H54 (cell line): Measurements from ENCODE around the gene PPCDC.
A peak's percentile ranks its signal among the peaks of the same experiment; 100 is the strongest.

Source experiments
- DNase-seq: peaks from one replicate; pipeline ENCODE4 v3.0.0; 2011; ENCODE audit warnings: low spot score, mixed read lengths; ENCODE audit not compliant: insufficient read length
- FAIRE-seq: peaks from 3 replicates; lab custom pipeline; 2011; peaks lifted over from hg19 to GRCh38; lab: Jason Lieb, UNC
- POLR2A ChIP-seq: IDR thresholded peaks from 2 replicates; pipeline ENCODE4 v1.6.1; 2011; ENCODE audit warnings: low read depth, mild to moderate bottlenecking, low read length

The PPCDC gene, protein sequence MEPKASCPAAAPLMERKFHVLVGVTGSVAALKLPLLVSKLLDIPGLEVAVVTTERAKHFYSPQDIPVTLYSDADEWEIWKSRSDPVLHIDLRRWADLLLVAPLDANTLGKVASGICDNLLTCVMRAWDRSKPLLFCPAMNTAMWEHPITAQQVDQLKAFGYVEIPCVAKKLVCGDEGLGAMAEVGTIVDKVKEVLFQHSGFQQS

DNA sequence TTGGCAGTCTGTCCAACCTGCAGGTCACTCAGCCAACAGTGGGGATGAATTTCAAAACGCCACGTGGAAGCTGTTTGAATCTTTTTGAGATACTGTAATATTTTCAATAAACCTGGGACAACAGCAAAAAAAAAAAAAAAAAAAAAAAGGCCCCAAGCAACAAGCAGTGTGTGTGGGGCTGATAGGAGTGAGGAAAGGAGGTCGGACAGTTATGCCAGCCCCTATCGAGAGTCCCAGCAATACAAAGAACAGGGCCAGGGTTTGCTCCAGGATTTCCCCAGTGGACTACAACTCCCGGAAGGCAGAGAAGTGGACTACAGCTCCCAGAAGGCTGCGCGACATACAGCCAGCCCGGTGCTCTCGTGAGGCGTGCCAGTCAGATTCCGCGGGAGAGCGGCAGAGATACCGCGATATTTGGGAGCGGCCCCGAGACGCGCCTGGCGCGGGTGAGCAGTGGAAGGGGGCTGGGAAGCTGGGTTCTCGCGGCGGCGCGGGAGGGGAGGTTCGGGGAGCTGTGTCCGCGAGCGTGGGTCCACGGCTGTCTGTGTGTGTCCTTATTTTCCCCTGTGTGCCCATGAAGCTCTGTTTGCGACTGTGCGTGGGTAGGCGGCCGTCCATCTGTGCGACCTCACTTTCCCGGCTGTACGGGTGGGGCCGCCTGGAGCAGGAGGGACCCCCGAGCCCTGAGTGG is at the start of gene PPCDC:
Gene PPCDC (plus strand): TSS at position 410 of the 691 bp plus-strand sequence. CDS start 4,729 bp downstream, outside the sequence.
- DNase-seq (peak; percentile 89), FAIRE-seq (no peak)
- peak; percentile 94 for TF ChIP-seq POLR2A

DNA sequence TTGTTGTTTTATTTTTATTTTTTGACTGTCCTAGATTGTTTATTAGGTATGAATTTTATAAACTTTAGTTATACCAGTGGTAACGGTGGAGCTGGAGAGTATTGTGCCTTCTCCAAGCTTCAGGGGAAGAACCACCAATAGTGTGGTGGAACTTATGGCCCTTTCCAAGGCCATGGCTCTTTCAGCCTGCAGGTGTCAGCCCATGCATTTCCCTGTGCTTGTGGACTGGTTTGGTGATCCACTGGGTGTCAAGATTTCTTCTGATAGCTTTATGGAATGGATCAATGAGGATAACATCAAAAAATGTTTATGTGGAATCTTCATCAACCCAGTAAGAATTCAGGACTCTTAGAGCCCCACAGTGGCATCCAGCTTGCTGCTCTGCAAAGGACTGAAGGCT is 47.2 kb upstream of the PPCDC start:
- DNase-seq (no peak), FAIRE-seq (no peak)

DNA sequence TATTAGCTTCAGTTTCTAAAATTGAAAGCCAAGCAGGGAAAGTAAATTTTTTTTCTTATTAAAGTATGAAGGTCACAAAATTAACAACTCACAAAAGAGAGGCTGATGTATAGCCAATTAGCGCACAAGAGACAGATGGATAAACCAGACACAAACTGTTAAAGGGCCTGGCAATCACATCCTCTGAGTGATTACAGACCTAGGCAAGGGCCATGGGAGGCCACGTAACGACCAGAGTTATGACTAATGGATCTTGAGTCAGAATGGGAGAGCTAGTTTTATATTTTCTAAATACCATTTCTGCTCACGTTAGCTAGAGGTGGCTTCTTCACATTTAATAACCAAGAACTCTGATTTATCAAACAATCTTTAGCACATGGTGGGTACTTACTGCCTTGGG is 45.8 kb upstream of the PPCDC start:
- DNase-seq (no peak), FAIRE-seq (no peak)
- TF ChIP-seq POLR2A, result no peak

More for the DNA sequence above, 47.2 kb upstream of the PPCDC start:
- no peak for TF ChIP-seq POLR2A

DNA sequence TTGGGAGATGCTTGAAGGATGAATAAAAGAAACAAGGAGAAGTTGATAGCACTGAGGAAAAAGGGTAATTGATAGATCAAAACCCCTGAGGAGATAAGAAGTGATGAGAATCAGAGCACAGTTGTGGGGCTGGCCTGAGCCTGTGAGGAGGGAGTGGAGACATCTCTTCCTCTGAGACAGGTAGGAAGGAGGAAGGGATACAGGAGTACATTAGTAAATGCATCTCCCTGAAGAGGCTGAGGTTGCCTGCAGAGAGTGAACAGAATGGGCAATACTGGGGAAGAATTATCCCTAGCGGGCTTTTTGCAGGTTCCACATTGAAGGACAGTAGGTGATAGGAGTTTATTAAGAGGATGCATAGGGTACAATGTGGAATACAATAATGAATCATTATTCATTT is 45.3 kb upstream of the PPCDC start:
- no peak for DNase-seq
- TF ChIP-seq POLR2A, result no peak
- no peak for FAIRE-seq

DNA sequence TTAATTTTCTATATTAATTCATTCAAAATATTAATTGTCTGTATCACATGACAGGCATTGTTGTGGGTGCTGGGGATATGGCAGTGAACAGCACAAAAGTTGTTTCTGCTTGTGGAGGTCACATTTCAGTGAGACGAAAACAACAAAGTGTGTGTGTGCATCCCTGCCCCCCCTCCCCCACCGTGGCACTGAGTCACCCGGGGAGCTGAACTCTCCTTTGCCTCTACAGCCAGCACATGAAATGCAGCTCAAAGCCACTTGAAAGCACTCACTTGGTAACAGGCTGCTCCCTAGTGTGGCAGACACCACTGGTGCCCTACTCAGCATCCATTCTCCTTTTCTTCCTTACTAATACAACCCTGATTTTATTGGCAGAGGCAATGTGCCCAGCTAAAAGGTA is 44.9 kb upstream of the PPCDC start:
- no peak for FAIRE-seq
- TF ChIP-seq POLR2A, result no peak
- DNase-seq, result no peak

DNA sequence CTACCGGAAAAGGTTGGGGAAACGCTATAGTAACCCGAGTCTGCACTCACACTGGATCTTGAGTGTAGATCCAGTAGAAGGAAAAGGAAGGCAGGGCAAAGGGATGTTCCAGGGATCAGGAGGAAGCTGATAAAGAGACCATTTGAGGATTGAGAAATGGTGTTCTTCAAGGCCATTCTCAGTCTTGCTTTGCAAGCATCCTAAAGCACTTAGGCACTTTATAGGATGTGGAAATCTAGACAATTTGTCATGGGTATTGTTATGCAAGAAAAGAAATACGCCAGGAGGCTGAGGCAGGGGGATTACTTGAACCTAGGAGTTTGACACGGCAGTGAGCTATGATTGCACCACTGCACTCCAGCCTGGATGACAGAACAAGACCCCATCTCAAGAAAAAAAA is 41.2 kb upstream of the PPCDC start:
- TF ChIP-seq POLR2A, result no peak
- DNase-seq (no peak), FAIRE-seq (no peak)

DNA sequence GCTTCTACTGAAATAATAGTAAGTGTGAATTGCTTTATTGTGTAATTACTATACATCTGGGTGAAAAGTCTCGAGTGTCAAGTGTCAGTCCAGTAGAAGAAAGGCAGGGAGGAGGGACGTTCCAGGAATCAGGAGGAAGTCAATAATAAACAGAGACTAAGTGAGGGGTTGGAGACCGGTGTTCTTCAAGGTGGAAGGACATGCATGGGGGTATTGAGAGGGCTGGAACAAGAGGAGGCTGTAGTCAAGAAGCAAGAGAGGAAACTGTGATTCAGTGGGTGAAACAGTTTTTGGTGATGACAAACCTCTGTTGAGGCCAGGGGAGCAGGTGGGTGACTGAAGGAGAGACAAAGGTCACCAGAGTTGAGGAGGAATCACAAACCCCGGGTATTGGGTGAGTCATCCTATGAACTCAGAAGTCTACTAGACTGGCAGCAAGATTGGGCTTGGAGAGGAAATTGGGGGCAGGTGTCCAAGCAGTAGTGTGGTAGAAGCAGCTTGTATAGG is 39.6 kb upstream of the PPCDC start:
- DNase-seq, result no peak
- no peak for TF ChIP-seq POLR2A
- FAIRE-seq, result no peak

DNA sequence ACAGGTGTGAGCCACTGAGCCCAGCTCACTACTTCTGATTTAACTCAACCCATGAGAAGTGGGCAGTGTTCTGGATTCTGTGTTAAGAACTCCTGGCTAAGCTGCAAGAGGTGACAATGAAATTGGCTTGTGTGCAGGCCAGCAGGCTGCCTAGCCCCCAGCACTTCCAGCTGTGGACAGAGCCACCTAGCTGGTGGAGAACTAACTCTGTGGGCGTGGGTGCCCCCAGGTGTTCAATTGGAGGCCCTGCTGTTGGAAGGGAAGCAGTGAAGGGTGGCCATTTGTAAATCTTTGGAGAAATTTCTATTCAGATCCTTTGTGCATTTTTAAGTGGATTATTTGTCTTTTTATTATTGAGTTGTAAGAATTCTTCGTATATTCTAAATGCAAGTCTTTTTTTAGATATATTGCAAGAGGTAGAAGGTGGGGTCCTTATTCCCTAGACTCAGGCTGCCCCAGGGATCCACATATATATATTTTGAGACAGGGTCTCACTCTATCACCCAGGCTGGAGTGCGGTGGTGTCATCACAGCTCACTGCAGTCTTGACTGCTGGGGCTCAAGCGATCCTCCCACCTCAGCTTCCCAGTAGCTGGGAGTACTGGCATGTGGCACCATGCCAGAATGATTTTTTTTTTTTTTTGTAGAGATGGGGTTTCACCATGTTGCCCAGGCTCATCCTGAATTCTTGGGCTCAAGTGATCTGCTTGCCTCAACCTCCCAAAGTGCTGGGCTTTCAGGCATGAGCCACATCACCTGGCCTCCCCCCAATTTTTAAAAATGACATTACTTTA is 35.2 kb upstream of the PPCDC start:
- TF ChIP-seq POLR2A, result no peak
- no peak for FAIRE-seq
- no peak for DNase-seq

DNA sequence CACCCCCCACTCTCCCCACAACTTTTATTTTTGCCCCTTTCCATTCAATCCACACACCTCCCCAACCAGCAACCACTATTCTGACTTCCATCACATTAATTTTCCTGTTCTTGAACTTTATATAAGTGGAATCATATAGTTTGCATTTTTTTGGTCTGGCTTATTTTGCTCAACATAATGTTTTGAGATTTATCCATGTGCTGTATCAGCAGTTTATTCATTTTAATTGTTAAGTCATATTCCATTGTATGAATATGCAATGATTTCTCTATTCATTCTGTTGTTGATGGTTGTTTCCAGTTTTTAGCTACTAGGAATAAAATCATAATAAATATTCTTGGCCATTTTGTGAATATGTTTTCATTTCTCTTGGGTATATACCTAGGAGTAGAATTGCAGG is 33.9 kb upstream of the PPCDC start:
- FAIRE-seq, result no peak
- no peak for DNase-seq
- TF ChIP-seq POLR2A, result no peak

DNA sequence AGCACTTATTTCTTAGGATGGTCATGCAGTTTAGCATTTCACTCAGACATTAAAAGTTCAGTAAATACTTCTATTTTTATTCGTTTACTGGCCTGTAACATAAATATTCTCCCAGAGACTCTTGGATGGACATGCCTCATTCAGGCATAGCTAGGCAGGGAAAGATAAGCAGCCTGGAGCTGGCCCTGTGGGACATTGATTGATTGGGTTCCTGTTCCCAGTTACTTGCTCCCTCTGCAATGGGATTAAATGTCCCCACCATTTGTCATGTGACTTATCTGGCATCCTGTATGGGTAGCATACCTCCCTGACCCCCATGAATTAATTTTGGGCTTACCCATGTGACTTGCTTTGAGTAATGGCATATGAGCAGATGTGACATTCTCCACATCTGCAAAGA is 30.8 kb upstream of the PPCDC start:
- FAIRE-seq, result no peak
- no peak for TF ChIP-seq POLR2A
- DNase-seq, result no peak

DNA sequence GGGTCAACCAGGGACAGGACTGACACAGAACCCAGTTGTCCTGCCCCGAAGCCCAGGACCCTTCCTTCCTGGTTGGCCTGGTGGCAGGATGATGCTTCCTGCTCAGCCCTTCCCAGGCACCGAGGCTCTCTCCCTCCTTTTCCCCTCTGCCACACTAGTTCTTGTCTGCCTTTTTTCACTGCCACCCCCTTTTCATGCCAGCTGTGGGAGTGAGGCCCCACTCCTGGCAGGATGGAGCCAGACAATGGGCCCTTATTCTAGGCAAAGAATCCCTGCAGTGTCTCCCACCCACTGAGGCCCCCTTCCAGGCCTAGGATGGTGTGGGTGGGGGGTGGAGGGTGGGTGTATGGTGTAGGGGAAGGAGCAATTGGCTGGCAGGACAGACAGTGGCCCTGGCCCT is 29.2 kb upstream of the PPCDC start:
- TF ChIP-seq POLR2A, result no peak
- no peak for FAIRE-seq
- no peak for DNase-seq

DNA sequence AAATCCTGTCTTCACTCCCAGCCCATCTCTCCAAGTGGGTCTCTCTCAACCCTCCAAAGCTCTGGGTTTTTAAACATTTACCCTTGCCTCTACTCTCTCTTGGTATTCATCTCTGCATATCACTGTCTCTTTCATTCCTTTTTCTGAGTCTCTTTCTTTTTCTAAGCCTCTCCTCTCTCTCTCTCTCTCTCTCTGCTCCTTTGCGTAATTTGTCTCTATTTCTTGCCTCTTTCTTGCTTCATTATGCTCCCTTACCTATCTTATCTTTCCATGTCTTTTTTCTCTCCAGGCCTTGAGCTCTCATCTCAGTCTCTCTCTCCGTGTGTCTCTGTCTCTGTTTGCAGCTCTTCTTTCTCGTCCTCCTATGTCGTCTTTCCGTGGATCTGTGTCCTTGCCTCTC is 28.7 kb upstream of the PPCDC start:
- FAIRE-seq (no peak), DNase-seq (no peak)
- TF ChIP-seq POLR2A, result no peak

DNA sequence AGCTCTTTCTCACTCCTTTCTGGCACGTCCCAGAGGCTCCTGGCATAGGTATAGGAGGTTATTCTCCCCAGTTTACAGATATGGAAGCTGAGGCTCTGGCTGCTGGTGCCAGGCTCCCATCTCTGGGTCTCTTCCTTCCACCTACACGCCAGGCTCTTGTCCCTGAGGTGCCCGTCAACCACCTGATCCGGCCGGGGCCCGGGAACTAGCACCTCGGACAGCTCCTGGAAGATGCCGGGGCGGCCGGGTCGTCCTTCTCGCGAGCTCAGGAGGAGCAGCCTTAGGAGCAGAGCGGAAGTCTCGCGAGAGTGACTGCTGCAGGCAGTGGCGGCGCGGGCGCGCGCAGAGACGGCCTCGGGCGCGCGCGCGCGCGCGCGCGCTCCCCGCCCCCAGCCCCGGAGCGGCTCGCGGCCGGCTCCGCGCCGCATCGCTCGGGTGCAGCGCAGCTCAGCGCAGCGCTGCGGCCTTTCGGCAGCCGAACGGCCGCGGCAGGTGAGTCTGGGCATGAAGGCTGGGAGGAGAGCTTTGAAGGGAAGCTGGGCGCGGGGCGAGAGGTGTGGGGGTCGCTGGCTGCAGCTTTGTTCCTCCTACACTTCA is 28.1 kb upstream of the PPCDC start, which contains the start of gene SCAMP5:
Gene SCAMP5 (plus strand): TSS at position 382 of the 597 bp plus-strand sequence. CDS start 16,277 bp downstream, outside the sequence.
- DNase-seq (peak; percentile 89), FAIRE-seq (no peak)
- peak; percentile 22; the same call in 1 of the 2 replicates for TF ChIP-seq POLR2A
